ENCODE results near the gene TMF1.
A peak's percentile ranks its signal among the peaks of the same experiment; 100 is the strongest.

DNA sequence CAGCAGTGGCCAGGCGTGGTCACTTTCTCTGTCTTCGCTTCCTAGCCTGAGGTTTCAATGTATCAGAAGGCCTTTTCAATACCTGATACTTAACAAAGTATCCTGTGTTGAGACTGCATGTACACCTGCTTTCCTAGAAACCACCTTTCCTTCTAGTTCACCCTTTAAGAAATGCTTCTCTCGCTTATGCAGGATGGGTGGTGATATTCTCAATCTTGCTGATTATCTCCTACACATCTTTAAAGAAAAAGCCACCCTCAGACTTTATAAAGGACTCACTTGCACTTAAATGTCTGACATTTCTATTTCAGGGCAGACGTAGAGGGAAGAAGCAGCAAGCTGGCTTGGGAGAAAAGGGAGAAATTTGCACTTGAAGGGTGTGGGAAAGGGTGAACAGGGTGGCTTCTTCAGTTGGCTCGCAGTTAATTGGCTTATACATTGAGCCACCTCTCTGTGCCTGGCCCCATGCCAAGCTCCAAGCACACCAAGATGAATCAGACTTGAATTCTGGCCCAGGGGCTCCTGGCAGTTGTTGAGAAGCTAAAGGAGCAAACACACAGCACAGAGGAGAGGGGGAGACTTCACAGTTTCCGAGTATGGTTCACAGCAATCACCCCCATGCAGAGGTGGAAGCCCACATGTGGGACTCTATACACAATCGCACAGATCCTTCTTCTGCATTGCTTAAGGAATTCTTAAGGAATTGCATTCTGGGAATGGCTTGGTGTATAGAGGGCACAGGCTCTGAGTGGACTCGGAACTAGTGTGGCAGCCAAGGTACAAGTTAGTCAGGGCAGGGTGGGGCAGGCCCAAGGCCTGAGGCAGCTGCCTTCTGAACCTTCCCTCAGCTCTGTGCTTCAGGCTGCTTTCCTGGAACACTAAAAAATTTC lies 33.9 kb upstream of the TMF1 start:
- TF ChIP-seq POLR2A (IDR thresholded peaks at IDR 0.05) (peak; percentile 65), EP300 (IDR thresholded peaks at IDR 0.05; ENCODE audit: low read depth) (no peak), POLR2AphosphoS5 (IDR thresholded peaks at IDR 0.05) (peak; percentile 11 to 82 (median 61))
- TF ChIP-seq, protein P1, sequence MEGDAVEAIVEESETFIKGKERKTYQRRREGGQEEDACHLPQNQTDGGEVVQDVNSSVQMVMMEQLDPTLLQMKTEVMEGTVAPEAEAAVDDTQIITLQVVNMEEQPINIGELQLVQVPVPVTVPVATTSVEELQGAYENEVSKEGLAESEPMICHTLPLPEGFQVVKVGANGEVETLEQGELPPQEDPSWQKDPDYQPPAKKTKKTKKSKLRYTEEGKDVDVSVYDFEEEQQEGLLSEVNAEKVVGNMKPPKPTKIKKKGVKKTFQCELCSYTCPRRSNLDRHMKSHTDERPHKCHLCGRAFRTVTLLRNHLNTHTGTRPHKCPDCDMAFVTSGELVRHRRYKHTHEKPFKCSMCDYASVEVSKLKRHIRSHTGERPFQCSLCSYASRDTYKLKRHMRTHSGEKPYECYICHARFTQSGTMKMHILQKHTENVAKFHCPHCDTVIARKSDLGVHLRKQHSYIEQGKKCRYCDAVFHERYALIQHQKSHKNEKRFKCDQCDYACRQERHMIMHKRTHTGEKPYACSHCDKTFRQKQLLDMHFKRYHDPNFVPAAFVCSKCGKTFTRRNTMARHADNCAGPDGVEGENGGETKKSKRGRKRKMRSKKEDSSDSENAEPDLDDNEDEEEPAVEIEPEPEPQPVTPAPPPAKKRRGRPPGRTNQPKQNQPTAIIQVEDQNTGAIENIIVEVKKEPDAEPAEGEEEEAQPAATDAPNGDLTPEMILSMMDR (IDR thresholded peaks at IDR 0.05) = no peak

All from transverse colon (tissue), 4 donors.